ENCODE data around the gene ZDHHC21. TPM values are rescaled to one million over a fixed set of nuclear protein-coding genes. Genes with fewer than 3 reads are reported as not detected.
A peak's percentile ranks its signal among the peaks of the same experiment; 100 is the strongest.

ZDHHC21 gene
- total RNA-seq, 1 donor from 2014 or later: 22.4 TPM

GRCh38 chr9:14662060-14662453 is 31.2 kb downstream of the ZDHHC21 start:
- Mint-ChIP-seq H3K4me3 (no peak overlapping the region), H3K9me3 (peaks cover under 1% of the 10 kb centered on the region), H3K27me3 (ENCODE audit: low read depth) (no peaks in the 10 kb centered on the region), H3K4me1 (no peaks in the 10 kb centered on the region), H3K36me3 (peaks cover 15% of the 10 kb centered on the region), H3K27ac (no peak overlapping the region)
- no peak for TF ChIP-seq CTCF (IDR thresholded peaks at IDR 0.05; ENCODE audit: unreplicated experiment)
- DNase-seq (ENCODE audit: low spot score in 2 of 2, unreplicated experiment in 2 of 2): no peak

GRCh38 chr9:14661421-14662059 is 31.7 kb downstream of the ZDHHC21 start:
- Mint-ChIP-seq H3K9me3 (peaks cover 4% of the 10 kb centered on the region), H3K36me3 (peaks cover 19% of the 10 kb centered on the region), H3K27me3 (ENCODE audit: low read depth) (no peaks in the 10 kb centered on the region), H3K27ac (no peak overlapping the region), H3K4me1 (no peaks in the 10 kb centered on the region), H3K4me3 (no peak overlapping the region)
- no peak for DNase-seq (ENCODE audit: low spot score in 2 of 2, unreplicated experiment in 2 of 2)
- peak; percentile 59 for TF ChIP-seq CTCF (IDR thresholded peaks at IDR 0.05; ENCODE audit: unreplicated experiment)

GRCh38 chr9:14660721-14661120 is 32.5 kb downstream of the ZDHHC21 start:
- Mint-ChIP-seq H3K27me3 (ENCODE audit: low read depth) (no peaks in the 10 kb centered on the region), H3K9me3 (peaks cover 10% of the 10 kb centered on the region), H3K27ac (no peak overlapping the region), H3K4me1 (no peaks in the 10 kb centered on the region), H3K4me3 (no peak overlapping the region), H3K36me3 (peaks cover 25% of the 10 kb centered on the region)
- no peak for TF ChIP-seq CTCF (IDR thresholded peaks at IDR 0.05; ENCODE audit: unreplicated experiment)
- DNase-seq (ENCODE audit: low spot score in 2 of 2, unreplicated experiment in 2 of 2): no peak

- Mint-ChIP-seq H3K9me3 (peaks cover 34% of the 10 kb centered on the region), H3K27me3 (ENCODE audit: low read depth) (no peaks in the 10 kb centered on the region), H3K4me3 (no peak overlapping the region), H3K4me1 (no peaks in the 10 kb centered on the region), H3K27ac (no peak overlapping the region), H3K36me3 (peaks cover 51% of the 10 kb centered on the region)
- no peak for TF ChIP-seq CTCF (IDR thresholded peaks at IDR 0.05; ENCODE audit: unreplicated experiment)
- no peak for DNase-seq (ENCODE audit: low spot score in 2 of 2, unreplicated experiment in 2 of 2)
These were observed 38.3 kb downstream of the ZDHHC21 start for GRCh38 chr9:14654932-14655331.

- Mint-ChIP-seq H3K4me1 (no peaks in the 10 kb centered on the region), H3K9me3 (peaks cover 34% of the 10 kb centered on the region), H3K4me3 (no peak overlapping the region), H3K27ac (no peak overlapping the region), H3K36me3 (peaks cover 54% of the 10 kb centered on the region), H3K27me3 (ENCODE audit: low read depth) (no peaks in the 10 kb centered on the region)
- DNase-seq (ENCODE audit: low spot score in 2 of 2, unreplicated experiment in 2 of 2): no peak
- TF ChIP-seq CTCF (IDR thresholded peaks at IDR 0.05; ENCODE audit: unreplicated experiment): no peak
These were observed 39.7 kb downstream of the ZDHHC21 start for GRCh38 chr9:14653511-14653910.
